A673 (cell line): ENCODE data around the gene CBFA2T3. TPM values are rescaled to one million over a fixed set of nuclear protein-coding genes. Genes with fewer than 3 reads are reported as not detected.

Experiments used
- BruUV-seq: library from RNA; stranded (reverse); fragments of 400-500 nt; replicated peaks from 2 replicates; lab custom pipeline; 2021; lab: Mats Ljungman, UMichigan
- CTCF ChIA-PET: fragments of 300-600 bp; sonication (Branson Sonifier 250); formaldehyde crosslinking; loops from one replicate; lab custom pipeline; 2022; ENCODE audit warnings: antibody characterized with exemption; lab: Charles Lee
- POLR2A ChIA-PET: fragments of 300-600 bp; sonication (Branson Sonifier 250); formaldehyde crosslinking; loops from one replicate; lab custom pipeline; 2022; ENCODE audit warnings: antibody characterized with exemption; ENCODE audit not compliant: low non-redundant PET; lab: Charles Lee
- DNase-seq: peaks from one replicate; pipeline ENCODE4 v3.0.0-alpha.2; 2015; ENCODE audit warnings: low spot score
- H3K27ac ChIP-seq: fragments of 200-600 bp; sonication (generic); 2 replicates; pipeline ENCODE4 v1.5.1; 2016; ENCODE audit warnings: mixed run types, low read depth, mild to moderate bottlenecking, mixed read lengths, antibody characterized with exemption, low read length; ENCODE audit not compliant: poor library complexity, severe bottlenecking
- H3K27me3 ChIP-seq: fragments of 200-600 bp; sonication (generic); replicated peaks from 2 replicates; pipeline ENCODE4 v1.6.1; 2017; ENCODE audit warnings: mixed run types, low read depth, mild to moderate bottlenecking, mixed read lengths, antibody characterized with exemption, low read length; ENCODE audit not compliant: insufficient read depth, poor library complexity
- H3K36me3 ChIP-seq: fragments of 200-600 bp; sonication (generic); 2 replicates; pipeline ENCODE4 v1.6.1; 2016; ENCODE audit warnings: mixed run types, mild to moderate bottlenecking, mixed read lengths, antibody characterized with exemption, low read length; ENCODE audit not compliant: insufficient read depth, poor library complexity, severe bottlenecking
- H3K4me1 ChIP-seq: fragments of 200-600 bp; sonication (generic); 2 replicates; pipeline ENCODE4 v1.6.1; 2017; ENCODE audit warnings: mixed run types, mild to moderate bottlenecking, mixed read lengths, antibody characterized with exemption, low read length; ENCODE audit not compliant: insufficient read depth, poor library complexity, severe bottlenecking
- H3K4me3 ChIP-seq: fragments of 200-600 bp; sonication (generic); 2 replicates; pipeline ENCODE4 v1.5.1; 2016; ENCODE audit warnings: low read depth, mixed run types, mild to moderate bottlenecking, mixed read lengths, low read length; ENCODE audit not compliant: poor library complexity, severe bottlenecking
- H3K9me3 ChIP-seq: fragments of 200-600 bp; sonication (generic); 2 replicates; pipeline ENCODE4 v1.6.1; 2016; ENCODE audit warnings: mixed run types, low read depth, mild to moderate bottlenecking, mixed read lengths, antibody characterized with exemption, low read length; ENCODE audit not compliant: poor library complexity, severe bottlenecking
- CTCF ChIP-seq: fragments of 300-800, 200-600 bp; sonication (generic); conservative IDR thresholded peaks from 2 replicates; pipeline ENCODE4 v1.5.1; 2017; ENCODE audit warnings: low read depth, mild to moderate bottlenecking, antibody characterized with exemption, low read length, moderate library complexity, mixed read lengths
- EZH2 ChIP-seq: fragments of 200-600 bp; sonication (generic); IDR thresholded peaks from 2 replicates; pipeline ENCODE4 v1.6.1; 2017; ENCODE audit warnings: borderline replicate concordance, low read depth, mild to moderate bottlenecking, mixed read lengths, antibody characterized with exemption, low read length; ENCODE audit not compliant: poor library complexity, severe bottlenecking
- intact Hi-C: fragments of 100-400 bp; cut with micrococcal nuclease; formaldehyde crosslinking; loops from one replicate; pipeline ENCODE4 v1.10.0; 2022; ENCODE audit not compliant: unreplicated experiment
- total RNA-seq: library from RNA; stranded (reverse); gene quantifications from 2 replicates; pipeline ENCODE4 v1.2.3, GENCODE V29; 2021

The CBFA2T3 gene
- total RNA-seq, 1 experiment from 2014 or later = 1.7 TPM

- DNase-seq = no peak
- BruUV-seq = no TSS peak
- Histone ChIP-seq H3K9me3 (no peaks in the 10 kb centered on the region), H3K4me3 (no peak overlapping the region), H3K36me3 (no peaks in the 10 kb centered on the region), H3K4me1 (no peaks in the 10 kb centered on the region), H3K27ac (no peak overlapping the region), H3K27me3 (peaks cover 14% of the 10 kb centered on the region)
- intact Hi-C loops = no loop called here
- CTCF ChIA-PET = no interaction called here
- POLR2A ChIA-PET = no interaction called here
- TF ChIP-seq EZH2 = no peak
- no peak for TF ChIP-seq CTCF
These were observed 11.1 kb downstream of the CBFA2T3 start for GRCh38 chr16:88965826-88966480.

- peaks cover 14% of the 10 kb centered on the region for H3K27me3 ChIP-seq
- H3K36me3 ChIP-seq = no peaks in the 10 kb centered on the region
- no peak for TF ChIP-seq EZH2
- TF ChIP-seq CTCF = no peak
- intact Hi-C loops = no loop called here
- ChIA-PET CTCF (no interaction called here), POLR2A (no interaction called here)
- H3K4me1 ChIP-seq = no peaks in the 10 kb centered on the region
- H3K9me3 ChIP-seq = no peaks in the 10 kb centered on the region
- H3K27ac ChIP-seq = no peak overlapping the region
- no peak overlapping the region for H3K4me3 ChIP-seq
- no peak for DNase-seq
- BruUV-seq = no TSS peak
These were observed 11.6 kb downstream of the CBFA2T3 start for GRCh38 chr16:88965411-88965810.

GRCh38 chr16:88964636-88965035 is 12.4 kb downstream of the CBFA2T3 start:
- H3K4me1 ChIP-seq = no peaks in the 10 kb centered on the region
- no peak for TF ChIP-seq CTCF
- H3K4me3 ChIP-seq = no peak overlapping the region
- intact Hi-C loops = no loop called here
- no peaks in the 10 kb centered on the region for H3K9me3 ChIP-seq
- peaks cover 9% of the 10 kb centered on the region for H3K27me3 ChIP-seq
- ChIA-PET POLR2A (no interaction called here), CTCF (no interaction called here)
- no TSS peak for BruUV-seq
- no peak for DNase-seq
- no peak overlapping the region for H3K27ac ChIP-seq
- no peaks in the 10 kb centered on the region for H3K36me3 ChIP-seq
